Measurements from ENCODE around the gene CCDC88B. TPM values are rescaled to one million over a fixed set of nuclear protein-coding genes. Genes with fewer than 3 reads are reported as not detected.

CCDC88B gene
- total RNA-seq, 1 donor = 21.3 TPM

DNA sequence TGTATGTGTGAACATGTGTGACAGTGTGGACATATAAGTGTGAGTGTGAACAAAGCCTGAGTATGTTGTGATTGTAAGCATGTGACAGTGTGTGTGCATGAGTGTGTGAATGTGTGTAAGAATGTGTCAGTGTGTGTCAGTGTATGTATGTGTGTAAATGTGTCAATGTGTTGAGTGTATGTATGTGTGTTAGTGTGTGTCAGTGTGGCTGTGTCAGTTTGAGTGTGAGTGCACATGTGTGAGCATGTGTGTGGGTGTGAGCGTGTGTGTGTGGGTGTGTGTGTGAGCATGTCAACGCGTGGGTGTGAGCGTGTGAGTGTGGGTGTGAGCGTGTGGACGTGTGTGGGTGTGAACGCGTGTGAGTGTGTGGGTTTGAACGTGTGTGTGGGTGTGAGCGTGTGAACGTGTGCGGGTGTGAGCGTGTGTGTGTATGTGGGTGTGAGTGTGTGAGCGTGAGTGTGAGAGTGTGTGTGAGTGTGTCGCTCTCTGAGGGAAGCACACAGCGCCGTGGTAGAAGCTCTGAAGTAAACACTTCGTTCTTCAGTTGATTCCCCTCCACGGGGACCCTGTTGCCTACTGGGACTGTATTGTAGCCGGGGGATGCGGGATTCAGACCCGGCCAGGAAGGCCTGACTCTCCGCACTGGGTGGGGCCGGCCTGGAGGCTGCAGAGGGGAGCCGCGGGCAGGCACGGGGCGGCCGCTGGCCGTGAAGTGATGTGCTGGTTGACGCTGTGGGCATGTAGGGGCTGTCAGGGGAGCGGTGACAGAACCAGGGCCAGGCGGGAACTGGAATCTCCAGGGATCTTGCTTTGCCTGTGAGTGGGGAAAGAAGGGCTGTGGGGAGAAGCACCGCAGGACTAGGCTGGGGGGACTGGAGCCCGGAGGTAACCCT lies 40.1 kb downstream of the CCDC88B start:
- no peak for DNase-seq (ENCODE audit: low read depth in 2 of 3, low spot score in 2 of 3)

DNA sequence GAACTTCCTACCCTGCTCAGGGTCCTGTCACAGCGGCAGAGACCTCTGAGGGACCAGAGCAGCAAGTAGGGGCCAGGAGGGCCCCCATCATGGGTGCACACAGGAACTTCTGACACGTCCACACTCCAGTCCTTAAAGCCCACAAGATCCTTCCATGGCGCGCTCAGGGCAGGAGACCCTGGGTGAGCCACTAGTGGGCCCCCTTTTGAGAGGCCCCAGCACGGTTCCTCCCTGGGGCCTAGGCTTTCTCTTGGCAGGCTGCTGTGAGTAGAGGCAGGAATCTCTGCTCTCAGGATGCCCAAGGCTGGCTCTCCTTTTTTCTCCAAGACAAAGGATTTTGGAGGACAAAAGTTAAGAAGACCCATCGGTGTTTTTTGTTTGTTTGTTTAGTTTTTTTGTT lies 41.3 kb downstream of the CCDC88B start:
- DNase-seq (ENCODE audit: low read depth in 2 of 3, low spot score in 2 of 3) = no peak

GRCh38 chr11:64382047-64382446 lies 42.0 kb downstream of the CCDC88B start:
- no peak for DNase-seq (ENCODE audit: low read depth in 2 of 3, low spot score in 2 of 3)

- DNase-seq (ENCODE audit: low read depth in 2 of 3, low spot score in 2 of 3) = no peak
Observed at GRCh38 chr11:64382586-64382985, 42.6 kb downstream of the CCDC88B start.

DNA sequence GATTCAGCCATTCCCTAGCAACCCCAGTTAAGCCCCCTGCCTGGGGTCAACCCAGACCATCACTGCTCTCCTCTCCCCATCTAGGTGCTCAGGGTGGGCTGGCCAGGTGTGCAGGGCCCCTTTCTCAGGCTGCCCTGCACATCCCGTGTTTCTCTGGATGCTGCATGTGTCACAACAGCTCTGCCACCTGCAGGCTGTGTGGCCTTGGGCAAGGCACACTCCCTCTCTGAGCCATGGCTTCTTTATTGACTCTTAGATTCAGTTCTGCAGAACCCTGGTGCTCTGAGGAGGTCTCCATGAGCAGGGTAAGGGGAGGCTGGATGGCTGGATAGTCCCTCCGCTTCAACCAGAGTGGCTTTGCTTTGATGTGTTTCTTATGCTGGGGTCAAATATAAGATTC lies 43.6 kb downstream of the CCDC88B start:
- DNase-seq (ENCODE audit: low read depth in 2 of 3, low spot score in 2 of 3) = no peak

DNA sequence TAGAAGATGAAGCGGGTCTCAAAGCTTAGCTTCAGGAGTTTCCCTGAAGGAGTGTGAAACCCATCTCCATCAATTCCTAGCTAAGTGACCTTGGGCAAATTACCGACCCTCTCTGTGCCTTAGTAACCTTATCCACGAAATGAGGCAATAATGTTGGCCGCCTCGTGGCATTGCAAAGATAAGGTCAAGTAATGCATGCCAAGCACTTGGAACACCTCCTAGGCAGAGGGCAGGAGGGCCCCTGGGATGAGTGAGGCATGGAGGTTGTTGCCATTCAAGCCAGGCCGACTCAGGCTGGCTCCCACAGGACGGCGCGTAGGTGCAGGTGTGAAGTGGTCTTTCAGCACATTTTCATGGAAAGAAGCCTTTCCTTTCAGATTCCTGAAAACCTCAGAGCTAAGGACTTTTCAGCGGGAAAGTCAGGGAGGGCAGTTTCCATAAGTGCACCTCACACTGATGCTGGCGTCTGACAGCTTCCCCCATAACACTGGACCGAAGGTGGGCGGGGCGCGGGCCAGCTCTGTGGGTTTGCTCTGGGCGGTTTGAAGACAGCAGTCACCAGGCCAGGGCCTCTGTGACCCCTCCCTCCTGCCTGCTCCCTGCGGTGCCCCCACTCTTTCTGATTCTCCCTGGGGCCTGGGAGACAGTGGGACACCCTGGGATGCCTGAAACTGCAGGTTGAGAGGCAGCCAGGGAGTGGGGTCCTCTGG lies 44.2 kb downstream of the CCDC88B start:
- DNase-seq (ENCODE audit: low read depth in 2 of 3, low spot score in 2 of 3) = no peak

DNA sequence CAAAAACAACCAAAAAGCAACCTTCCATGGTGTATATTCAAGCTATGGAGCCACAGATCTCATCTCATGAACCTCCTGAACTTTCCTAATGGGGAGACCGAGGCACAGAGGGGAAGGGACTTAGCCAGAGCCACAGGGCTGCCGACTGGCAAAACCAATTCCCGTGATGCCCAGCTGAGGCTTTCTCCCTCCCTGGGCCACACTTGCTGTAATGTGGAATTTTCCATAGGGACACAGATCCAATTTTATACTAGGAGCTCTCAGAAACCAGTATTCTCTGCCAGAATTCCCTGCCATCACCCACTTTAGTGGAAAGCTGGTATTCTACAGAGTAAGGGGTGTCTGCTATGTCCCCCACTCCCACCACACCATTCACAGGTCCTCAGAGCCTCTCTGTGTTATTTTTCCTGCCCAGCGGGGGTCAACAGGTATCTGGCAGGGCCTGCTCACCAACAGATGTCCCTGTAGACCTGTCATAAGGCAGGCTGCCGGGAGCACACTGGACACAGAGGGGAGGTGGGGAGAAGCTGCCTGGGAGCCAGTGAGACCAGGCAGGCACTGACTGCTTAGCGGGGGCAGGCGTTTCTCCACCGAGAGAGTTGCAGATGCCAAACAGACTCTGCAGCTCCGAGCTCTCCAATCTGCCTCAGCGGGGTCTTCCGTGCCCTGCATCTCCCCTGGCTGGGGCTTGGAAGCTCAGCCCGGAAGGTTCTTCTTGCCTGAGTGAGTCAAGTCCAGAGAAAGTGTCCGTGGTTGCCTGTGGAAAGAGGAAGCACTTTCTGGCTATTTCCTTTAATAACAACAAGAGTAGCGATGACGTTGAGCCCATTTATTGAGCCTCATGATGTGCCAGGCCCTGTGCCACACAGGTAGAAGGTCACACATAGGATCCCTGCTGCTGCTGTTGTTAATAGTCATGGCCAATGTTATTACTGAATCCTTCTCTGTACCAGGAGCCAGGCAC lies 45.3 kb downstream of the CCDC88B start:
- DNase-seq (ENCODE audit: low read depth in 2 of 3, low spot score in 2 of 3) = peak in 1 of 3 donors; percentile 58

- peak in 1 of 3 donors; percentile 43 for DNase-seq (ENCODE audit: low read depth in 2 of 3, low spot score in 2 of 3)
Observed at GRCh38 chr11:64385945-64386704, 46.1 kb downstream of the CCDC88B start.

GRCh38 chr11:64387916-64388315 lies 47.9 kb downstream of the CCDC88B start:
- no peak for DNase-seq (ENCODE audit: low read depth in 2 of 3, low spot score in 2 of 3)

DNA sequence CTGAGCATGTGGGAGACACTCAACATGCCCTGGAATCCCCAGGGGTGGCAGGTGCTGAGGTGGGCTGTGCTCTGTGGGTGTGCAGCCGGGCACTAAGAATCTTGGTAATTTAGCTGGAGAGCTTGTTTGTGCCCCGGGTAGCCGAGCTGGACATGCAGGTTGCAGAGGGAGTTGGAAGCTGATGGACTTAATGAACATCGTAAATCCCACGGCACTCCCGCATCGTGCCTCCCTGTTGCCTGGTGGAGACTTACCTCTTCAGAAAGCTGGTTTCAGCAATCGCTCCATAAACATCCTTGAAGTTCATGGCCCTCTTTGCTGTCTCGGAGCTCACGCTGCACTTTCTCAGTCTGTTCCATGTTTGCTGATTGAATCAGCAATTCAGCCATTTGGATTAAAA lies 48.9 kb downstream of the CCDC88B start:
- DNase-seq (ENCODE audit: low read depth in 2 of 3, low spot score in 2 of 3) = no peak

DNA sequence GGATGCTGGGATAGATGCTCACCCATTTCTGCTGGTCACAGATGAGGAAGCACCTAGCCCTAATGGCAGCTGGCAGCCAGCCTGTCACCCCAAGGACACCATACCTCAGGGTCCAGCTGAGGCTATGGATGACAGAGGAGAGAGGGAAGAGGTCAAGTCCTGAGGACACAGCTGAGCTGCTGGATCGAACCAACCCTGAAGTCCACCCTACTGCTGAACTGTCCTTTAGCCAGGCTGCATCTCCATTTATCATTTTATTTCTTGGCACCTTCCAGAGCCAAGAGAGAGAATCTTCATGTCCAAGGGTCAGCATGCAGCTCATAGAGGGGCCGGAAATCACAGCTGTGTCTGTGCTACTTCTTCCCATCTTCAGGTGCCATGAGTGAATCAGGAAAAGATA lies 49.8 kb downstream of the CCDC88B start:
- no peak for DNase-seq (ENCODE audit: low read depth in 2 of 3, low spot score in 2 of 3)

GRCh38 chr11:64390558-64390957 lies 50.6 kb downstream of the CCDC88B start:
- no peak for DNase-seq (ENCODE audit: low read depth in 2 of 3, low spot score in 2 of 3)

GRCh38 chr11:64391839-64392238 lies 51.8 kb downstream of the CCDC88B start:
- no peak for DNase-seq (ENCODE audit: low read depth in 2 of 3, low spot score in 2 of 3)

DNA sequence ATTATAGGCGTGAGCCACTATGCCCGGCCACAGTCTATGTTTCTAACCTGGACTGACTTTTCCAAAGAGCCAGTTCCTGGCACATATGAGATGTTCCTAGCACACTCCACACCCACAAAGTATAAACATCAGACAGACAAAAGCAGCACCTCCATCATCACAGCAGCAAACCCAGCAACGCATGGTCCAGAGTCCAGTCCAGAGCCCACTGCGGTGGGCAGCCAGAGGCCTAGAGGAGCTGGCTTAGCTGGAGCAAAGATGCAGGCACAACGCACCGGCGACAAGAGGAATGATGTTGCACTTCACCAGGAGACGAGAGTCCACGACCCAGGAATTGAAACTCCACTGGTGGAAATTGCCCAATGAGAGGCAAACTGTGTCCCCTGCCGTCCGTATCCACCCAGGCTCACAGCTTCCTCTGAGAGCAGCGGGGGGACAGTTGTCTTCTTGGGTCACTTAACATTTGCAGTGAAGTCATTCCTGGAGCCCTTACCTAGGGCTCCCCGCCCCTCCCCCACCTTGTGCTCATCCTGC lies 55.6 kb downstream of the CCDC88B start:
- no peak for DNase-seq (ENCODE audit: low read depth in 2 of 3, low spot score in 2 of 3)

DNA sequence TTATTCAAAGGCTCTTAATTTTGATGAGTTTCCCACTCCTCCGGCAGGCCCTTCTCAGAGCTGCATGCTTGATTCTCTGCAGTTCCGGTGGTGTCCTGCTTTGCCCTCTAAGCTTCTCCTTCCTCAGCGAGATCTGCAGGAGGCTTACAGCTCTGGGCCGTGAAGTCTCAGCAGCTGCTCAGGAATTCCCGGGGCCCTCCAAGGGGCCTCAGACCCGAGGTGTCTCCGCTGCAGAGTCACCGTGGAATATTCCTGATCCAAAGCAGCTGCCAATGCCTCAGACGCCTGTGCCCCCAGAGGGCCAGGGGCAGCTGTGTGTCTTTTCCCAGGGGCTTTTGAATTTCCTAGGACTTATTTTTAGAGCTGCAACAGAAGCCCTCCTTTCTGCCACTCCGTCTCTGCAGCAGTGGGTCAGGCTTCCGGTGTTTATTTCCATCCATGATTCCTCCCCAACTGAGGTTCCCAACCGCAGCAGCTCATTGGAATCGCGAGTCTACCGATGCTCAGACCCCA lies 56.1 kb downstream of the CCDC88B start:
- no peak for DNase-seq (ENCODE audit: low read depth in 2 of 3, low spot score in 2 of 3)

DNA sequence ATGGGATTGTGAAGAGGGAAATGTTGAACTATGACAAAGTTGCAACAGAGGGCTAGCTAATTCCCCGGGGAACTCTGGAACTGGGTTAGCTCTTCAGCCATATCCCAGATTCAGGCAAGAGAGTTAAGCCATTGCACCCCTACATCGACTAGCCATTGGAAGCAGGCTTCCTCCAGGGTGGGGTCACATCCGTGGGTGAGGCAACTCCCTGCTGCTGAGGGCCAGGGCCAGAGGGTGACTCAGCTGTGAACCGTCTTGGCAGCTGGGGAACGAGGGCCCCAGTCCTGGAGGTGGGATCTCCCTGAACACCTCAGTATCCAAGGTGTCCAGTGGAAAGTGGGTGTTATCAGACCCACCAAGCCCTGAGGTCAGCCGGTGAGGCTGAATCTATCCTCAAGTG lies 60.1 kb downstream of the CCDC88B start:
- DNase-seq (ENCODE audit: low read depth in 2 of 3, low spot score in 2 of 3) = no peak

DNA sequence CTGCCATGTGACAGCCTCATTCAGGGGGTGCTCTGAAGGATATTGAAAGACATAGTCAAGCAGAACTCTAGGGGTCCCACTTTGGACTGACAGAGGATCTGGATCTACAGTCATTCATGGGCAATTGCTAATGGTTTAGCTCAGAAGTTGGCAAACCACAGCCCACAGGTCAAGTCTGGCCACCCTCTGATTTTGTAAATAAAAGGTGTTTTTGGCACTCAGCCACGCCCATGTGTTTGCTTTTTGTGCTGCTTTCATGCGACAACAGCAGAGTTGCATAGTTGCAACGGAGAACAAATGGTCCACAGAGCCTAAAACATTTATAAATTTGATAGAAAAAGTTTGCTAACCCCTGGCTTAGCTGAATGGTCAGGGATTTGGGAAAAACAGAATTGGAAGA lies 60.7 kb downstream of the CCDC88B start:
- DNase-seq (ENCODE audit: low read depth in 2 of 3, low spot score in 2 of 3) = no peak

DNA sequence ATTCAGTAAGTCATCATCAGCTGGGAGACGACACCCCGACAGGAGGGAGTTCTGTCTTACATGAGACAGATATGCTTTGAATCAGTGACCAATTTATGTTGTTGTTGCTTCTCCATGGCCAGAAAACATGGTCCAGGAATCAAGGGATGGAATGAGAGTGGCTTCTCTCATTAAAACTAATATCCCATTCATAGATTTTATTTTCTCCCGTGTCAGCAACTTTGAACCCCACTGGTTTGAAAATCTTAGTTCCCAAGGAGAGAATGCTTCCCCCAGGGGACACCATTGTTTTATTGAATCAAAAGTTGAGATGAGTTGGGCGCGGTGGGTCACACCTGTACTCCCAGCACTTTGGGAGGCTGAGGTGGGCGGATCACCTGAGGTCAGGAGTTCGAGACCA lies 61.8 kb downstream of the CCDC88B start:
- no peak for DNase-seq (ENCODE audit: low read depth in 2 of 3, low spot score in 2 of 3)

DNA sequence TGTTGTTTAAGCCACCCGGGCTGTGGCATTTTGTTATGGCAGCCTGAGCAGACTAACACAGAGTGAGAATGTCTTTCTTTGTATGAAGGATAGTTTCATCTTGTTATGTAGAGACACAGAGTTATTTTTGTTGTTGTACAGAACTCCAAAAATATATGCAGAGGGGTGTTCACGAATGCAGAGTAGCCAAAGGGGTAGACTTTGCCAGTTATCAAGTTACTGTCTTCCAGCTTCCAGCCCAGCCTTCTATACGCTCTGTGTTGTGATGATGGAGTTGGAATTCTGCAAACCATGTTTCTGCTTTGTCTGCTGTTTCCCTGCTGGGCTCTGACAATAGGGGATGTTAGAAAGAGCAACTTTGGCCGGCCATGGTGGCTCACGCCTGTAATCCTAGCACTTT lies 63.1 kb downstream of the CCDC88B start:
- DNase-seq (ENCODE audit: low read depth in 2 of 3, low spot score in 2 of 3) = no peak

Measured in hematopoietic multipotent progenitor cell (in vitro differentiated cells).